Measurements from ENCODE around the gene MEST.
"Not testable (repeated sequence)": the region's sequence is repeated elsewhere in the genome, so short reads cannot be mapped to it uniquely, and the experiment has no call there.

Gene MEST

DNA sequence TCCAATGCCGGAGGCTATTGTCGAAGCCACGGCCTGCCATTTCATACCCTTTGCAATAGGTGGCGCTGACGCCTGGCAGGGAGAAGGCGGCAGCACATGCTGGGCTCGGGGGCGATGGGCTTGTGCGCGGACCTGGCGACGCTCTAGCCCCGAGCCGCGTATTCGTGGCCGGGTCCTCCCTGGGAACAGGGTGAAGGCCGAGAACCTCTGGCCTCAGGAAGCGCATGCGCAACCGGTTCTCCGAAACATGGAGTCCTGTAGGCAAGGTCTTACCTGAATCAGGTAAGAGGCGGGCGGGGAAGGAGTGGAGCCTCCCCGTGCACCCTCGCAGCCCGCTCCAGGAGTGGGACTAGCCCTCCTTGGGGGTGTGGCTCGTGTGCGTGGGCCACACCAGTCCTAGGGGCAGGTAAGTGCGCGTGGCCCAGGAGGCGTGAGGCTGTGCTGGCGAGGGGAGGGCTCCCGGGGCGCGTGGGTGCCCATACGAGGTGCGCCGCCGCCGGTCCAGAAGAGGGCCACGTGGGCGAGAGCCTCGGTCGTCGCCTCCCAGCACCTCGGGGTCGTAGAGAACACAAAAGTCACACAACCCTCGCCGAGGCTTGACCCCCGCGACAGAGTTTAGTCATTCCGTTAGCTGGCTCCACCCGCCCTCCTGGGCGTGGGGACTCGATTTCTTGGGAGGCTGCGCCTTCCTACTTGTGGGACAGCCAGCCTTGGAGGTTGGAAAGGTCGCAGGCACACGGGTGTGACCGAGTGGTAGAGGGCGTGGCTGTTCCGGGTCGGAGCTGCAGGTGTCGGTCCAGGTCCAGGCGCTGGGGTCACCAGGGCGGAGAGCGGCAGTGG, 5.6 kb upstream of the MEST start:
- DNase-seq: no peak

DNA sequence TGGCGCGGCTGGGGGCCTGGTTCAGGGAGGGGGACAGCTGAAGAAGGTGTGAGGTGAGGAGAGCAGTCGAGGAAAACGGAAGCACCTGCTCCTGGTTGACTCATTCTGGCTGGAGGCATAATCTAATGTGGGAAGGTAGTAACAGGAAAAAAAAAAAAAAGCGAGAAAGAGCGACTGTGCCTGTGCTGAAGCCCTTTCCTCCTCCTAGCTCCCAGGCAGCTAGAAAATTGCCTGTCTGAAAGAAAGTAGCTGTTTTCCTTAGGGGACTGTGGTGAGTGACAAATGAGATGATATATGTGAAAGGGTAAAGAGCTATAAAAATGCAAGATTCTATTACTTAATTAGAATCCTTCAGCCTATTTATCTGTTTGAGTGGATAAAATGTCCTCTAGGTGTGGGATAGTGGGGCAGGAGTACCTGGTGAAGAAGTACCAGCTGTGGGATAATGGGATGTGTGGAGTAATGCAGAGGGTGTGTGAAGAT, 4.9 kb upstream of the MEST start:
- DNase-seq: no peak

DNA sequence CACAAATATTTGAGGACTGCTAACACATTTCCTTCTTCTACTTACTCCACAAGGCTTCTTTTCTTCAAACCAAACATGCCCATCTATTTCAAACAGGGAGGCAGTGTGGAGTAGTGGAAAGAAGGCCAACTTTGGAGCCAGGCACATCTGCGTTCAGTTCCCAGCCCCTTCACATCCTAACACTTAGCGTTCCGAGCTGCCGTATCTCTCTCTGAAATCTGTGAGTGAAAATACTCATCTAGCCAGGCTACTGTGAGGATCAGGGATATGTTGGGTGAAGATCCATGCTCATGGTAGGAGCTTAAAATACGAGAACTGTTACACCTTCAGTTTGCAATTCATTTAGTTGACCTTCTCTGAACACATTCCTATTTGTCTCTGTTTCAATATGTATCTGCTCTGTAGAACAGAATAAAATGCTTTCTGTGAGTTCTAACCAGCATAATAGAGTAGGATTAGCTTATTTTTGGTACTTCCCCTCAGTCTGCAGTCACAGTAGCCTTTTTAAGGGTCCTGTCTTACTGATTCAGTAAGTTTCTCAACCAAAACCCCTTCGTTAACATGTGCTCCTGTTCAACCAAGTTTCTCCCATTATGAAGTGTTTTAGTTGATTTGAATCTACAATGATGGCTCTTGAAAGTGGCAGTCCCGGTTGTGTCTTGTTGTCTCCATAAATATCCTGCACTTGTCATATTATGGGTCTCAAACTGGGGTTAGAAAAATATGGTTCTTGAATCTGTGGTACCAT, 3.3 kb upstream of the MEST start:
- DNase-seq: no peak

DNA sequence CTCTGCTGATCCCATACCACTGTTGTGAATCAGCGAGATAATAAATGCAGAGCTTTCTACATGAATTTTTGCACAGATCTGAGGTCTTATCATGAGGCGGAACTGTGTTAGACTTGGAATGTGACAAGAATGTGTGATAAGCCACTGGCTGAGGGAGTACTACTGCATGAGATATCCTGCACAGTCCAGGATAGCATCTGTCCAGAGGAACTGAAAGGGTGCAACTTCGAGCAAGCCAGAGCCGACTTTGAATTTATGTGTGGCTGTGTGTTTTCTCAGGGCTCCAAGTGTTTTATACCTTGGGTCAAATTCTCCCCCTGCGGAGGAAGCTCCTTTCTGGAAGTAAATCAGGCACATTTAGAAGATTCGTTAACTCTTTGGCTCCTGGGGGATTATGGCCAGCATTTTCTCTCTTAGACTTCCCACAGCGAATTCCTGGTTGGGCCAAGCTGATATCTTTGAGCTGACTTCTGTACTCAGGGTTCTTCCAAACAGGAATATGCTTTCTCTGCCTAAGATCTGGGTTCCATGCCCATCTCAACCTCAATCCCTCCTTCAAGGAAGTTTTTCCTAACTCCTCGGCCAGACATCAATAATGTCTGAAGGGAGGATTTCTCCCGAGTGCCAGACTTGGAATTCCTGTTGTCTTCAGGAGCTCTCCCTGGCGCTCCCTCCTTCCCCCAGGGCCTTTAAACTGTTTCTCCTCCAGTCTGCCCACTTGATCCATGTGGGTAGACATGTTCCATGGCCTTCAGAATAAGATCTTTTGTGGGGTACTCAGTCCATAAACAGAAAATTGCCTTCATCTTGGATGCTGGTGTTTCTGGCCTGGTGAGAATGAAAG, 2.5 kb upstream of the MEST start:
- peak; percentile 54 for DNase-seq

DNA sequence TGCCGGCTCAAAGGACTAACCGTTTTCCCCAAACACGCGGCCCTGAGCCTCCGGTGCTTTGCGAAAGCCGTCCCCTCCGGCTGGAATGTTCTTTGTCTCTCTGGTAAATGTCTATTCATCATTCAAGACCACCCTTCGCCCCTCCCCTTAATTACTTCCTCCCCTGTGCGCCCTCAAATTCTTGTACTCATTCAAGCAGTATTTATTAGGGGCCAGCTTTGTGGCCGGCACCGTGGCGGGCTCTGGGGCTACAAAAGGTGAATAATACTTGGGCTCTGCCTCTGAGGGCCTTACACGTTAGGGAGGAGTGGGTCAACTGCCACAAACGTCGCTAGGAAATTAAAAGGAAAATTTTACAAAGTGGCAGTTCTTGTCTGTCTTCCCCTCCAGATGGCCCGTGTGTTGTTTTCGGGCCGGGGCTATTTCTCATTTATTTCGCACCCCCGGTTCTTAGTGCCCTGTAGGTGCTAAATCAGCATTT, 1.5 kb upstream of the MEST start:
- DNase-seq: no peak

DNA sequence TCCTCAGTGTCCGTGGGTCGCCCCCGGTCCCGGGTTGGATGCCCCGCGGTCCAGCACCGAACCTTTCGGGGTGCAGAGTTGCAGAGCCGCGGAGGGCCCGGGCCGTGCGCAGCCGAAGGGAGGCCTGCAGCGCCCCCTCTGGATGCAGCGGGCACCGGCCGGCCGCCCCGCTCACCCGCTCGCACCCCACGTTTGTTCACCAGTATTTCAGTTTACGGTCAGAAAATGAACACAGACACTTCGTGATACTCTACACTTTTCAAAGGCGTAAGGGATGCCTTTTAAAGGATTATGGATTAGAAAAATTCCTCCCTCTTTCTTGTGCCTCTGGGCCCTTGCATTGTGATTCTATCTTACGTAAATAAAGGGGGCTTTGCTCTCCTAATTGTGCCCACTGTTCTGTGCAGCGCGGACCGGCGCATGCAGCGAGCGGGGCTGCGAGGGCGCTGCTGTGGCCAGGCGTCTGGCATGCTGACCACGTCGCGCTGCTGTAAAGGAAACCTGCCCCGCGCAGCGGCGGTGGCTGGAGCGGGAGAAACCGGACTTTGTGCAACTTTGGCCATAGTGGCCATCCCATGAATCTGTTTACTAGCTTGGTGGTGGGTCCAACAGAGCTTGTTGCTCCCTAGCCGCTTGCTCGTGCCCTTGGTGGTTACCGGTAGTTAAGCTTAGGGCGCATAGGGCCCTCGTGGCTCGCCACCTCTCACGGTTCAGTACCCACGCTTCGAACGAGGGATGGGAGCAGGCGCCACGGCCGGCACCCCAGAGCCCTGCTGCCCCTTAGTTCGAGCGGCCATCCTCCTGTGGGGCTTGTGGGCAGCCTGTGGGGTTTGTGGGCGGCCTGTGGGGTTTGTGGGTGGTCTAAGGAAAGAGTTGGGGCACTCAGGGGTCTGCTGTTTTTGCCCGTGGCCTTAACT, 739 bp upstream of the MEST start:
- no peak for DNase-seq

DNA sequence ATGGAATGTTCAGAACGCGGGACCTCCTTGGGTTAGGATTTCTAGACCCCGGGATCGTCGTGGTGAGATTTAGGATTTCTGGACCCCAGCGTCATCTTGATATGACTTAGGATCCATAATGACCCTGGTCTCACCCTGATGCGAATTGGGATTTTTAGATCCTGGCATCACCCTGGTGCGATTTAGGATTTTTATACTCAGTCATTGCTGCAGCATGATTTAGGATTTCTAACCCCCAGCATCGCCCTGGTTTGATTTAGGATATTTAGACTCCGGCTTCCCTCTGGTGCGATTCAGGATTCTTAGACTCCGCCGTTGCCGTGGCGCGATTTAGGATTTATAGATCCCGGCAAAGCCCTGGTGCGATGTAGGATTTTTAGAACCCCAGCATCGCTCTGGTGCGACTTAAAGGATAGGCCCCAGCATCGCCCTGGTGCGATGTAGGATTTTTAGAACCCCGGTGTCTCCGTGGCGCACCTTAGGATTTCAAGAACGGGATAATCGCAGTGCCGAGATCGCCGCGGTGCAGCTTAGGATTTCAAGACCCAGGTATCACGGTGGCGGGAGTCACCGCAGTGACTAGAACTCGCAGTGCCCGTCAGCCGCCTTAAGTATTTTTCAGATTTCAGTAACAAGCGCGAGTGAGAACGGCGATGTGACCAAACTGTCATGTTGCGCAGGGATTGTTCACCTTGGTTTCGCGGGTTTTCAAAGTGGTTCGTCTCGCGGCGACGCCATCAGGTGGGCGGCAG, 814 bp downstream of the MEST start:
- DNase-seq: no peak

DNA sequence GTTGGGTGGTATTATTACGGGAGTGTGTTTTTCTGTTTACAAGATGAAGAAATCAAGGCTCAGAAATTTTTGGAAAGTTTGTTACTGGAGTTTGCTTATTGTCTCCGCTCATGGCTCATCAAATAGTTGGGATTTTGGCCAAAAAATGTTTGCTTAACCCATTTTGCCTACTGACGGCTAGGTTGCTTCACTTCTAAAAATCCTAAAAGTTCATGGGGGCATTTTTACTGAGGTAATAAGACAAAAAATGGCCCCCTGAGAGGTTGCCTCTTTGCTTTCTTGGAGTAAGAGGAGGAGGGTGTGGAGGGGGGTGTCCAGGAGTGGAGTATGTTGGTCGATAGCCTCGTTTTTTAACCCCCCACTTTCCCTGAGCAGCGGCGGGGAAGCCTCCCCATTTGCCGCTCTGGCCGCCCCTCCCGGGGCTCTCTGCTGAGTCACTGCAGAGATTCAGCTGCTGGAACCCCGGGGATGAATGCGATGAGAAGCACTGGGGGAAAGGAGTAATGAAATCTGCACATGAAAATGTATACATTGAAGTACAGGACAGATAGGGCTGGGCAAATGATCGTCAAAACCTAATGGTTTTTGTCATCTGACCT, 1.5 kb downstream of the MEST start:
- DNase-seq: no peak

DNA sequence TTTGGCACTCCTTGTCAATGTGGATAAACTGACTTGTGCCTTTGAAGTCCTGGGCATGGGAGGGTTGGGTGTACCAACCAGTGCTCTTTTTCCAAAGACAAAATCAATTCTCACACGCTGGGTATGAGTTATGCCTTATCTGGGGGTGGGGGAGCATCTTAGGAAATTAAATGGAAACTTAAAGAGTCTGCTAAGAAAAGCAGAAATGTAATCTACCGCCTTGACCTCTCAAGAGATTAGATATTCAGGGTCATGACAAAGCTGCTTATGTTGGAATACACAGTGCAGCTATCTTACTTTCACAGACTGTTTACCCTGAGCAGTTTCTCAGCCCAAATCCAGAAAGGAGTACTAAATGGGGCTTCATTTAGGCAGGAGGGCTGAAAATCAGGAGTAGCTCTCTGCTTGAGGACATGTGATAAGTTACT, 2.6 kb downstream of the MEST start:
- DNase-seq: no peak

DNA sequence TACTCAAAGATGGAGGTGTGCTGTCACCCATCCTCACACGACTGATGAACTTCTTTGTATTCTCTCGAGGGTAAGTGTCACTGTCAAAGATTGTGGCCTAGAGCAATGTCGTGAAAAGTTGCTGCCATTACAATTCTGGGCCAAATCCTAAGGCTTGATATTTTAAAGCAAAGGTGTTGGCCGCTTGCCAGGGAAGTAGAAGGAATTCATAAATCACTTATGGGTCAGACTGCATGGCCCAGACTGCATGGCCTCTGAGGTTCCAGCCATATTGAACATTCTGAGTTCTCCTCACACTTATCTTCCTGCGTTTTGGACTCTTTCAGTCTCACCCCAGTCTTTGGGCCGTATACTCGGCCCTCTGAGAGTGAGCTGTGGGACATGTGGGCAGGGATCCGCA, 8.6 kb downstream of the MEST start:
- no peak for DNase-seq

DNA sequence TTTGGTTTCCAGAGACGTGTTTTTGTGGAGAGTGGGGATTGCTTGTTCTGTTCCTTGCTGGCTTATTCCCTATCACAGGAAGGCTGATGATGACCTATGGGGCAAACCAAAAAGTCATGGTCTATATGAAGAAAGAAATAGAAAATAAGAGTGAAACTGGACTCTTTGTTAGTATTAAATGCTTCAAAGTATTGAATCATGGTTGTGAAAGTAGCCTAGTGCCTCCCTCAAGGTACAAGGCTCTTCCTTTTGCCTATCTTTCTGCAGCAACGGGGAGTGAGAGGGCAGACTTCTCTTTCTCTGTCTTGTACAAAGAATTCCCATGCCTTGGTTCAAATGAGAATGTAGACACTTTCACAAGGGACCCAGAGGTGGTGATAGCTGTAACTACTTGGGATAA, 9.0 kb downstream of the MEST start:
- no peak for DNase-seq

DNA sequence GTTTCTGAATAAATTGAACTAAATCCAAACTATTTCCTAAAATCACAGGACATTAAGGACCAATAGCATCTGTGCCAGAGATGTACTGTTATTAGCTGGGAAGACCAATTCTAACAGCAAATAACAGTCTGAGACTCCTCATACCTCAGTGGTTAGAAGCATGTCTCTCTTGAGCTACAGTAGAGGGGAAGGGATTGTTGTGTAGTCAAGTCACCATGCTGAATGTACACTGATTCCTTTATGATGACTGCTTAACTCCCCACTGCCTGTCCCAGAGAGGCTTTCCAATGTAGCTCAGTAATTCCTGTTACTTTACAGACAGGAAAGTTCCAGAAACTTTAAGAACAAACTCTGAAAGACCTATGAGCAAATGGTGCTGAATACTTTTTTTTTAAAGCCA, 13.9 kb downstream of the MEST start:
- no peak for DNase-seq

DNA sequence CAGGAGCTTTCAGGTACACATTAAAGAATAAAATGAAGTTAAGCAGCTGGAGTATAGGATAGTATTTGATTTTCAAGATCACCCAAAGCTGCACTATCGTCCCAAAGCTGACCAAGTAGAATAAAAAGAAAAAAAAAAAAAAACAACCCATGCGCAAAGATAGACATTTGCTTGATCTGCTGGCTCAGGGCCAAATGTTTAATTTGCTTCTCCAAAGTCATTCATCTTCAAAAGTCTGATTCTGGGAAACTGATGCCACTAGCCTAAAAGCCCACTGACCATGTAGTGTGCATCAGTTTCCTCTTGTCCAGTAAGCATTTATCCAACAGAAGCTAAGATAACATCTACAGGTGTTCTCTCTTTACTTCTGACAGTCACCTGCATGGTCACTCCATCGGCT, 14.5 kb downstream of the MEST start:
- DNase-seq: no peak

DNA sequence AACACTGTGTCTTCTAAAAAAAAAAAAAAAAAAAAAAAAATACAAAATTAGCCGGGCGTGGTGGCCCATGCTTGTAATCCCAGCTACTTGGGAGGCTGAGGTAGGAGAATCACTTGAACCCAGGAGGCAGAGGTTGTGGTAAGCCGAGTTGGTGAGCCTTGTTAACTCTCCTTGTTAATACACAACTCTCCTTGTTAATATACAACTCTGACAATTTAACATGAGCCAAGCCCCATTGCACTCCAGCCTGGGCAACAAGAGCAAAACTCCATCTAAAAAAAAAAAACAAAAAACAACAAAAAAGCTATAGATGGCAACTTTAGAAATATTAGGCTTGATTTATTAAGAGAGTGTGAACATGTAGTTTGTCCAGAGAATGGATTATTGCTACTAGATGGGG, 20.2 kb downstream of the MEST start:
- DNase-seq: not testable (repeated sequence)

DNA sequence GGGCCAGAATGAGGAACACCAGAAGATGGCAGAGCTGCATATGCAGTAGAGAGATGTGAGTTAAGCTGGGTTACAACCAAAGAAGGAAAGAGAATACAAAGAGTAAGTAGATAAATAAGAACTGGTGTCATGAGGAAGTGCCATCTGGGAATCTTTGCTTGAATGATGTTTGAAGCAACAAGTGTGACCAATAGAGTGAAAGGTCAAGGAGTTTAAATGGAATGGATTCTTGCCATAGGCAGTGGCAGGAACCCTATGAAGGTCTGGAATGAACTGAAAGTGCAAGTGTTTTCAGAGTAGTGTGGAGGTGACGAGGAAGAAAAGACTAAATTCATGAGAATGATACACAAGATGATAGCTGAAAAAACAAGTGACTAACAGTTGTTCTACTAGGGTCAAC, 21.6 kb downstream of the MEST start:
- no peak for DNase-seq

DNA sequence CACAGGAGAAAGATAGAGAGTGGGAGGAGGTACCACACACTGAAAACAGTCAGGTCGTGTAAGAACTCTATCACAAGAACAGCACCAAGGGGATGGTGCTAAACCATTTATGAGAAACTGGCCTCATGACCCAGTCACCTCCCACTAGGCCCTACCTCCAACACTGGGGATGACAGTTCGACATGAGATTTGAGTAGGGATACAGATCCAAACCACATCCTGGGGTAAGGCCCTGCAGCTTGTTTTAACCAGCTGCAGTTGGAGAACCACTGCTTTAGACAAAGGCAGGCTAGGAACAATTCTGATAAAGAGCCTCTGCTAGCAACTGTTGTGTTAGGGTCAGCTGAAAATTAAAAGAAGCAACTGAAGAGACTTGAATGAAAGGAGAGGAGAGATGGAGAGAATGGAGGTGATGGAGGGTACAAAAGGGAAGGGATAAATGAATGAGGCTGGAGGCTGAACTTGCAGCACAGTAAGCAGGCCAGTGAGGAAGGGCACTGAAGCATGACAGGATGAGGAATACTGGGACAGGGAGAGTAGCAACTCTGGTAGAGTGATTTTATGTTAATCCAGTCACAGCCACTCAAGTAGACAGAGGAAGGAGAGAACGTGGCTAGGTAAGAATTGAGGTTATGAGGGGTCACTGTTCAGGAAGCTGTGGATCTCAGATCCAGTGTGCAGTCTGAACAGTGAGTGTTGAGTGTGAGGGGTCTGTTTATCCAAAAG, 23.6 kb downstream of the MEST start:
- peak; percentile 38 for DNase-seq

DNA sequence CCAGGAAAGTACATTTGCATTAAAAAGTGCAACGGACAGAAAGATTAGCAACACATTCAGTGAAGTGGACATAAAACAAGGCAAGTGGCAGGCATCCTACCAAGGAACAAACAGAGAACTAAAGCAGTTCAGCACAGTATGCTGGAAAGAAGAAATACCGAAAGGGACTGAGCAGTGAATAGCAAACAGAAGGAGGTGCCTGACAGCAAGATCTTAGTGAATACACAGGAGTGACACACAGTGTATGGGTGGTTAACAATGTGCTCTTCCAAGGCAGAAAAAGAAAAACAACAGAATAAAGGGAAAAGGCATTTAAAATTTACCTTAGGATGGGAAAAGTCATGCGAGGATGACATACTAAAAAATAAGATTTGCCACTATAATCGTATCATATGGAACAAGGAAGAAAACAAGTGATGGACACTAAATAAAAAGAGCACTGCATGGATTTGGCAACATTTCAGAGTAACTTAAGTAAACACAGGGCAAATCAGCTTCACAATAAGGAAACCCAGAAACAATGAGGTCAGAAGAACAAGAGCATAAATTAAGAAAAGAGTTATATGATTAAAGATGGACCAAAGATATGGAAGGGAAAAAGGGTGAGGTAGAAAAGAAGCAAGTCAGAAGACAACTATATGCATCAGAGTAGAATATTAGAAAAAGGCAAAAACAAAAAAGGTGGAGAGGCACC, 29.5 kb downstream of the MEST start:
- DNase-seq: no peak

DNA sequence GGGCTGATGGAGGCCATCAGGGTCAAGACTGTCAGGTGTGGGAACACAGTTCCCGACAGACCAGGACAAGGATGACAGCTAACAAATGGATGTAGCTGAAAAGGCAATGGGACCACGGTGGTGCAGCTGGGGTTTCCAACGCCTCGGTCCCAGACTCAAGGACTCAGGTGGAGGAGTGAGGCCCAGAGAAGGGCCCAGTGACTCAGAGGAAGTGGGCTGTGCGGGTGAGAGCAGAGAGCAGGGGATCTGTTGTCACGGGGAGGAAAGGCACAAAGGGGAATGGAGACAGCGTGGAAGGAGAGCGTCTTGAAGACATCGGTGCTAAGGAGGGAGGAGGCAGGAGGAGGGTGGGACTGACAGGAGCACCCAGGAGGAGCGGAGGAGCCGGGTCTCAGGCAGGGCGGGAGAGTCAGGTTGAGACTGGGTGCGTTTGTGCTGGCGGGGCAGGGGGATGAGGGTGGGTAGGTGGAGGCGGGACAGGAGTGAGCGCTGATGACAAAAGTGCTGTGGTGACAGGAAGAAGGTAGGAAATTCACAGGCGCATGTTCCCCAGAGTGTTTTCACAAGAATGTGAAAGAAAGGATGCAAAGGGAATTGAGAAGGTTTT, 31.7 kb downstream of the MEST start:
- DNase-seq: not testable (repeated sequence)

DNA sequence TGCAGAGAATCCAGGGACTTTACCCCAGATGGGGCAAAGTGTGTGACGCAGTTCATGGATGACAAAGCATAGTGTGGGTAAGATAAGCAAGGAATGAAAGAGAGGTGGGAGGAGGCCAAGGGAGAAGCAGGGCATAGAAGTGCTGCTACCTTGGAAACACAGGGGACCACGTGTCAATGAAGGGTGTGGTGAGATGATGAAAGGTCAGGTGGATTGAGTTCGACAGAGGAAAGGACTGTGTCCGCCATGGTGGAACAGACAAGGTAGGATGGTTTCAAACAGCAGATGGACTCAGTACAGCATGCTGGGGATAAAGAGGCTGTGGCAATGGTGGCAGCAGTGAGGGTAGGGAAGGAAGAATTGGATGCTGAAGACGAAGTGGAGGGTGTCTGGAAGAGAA, 32.7 kb downstream of the MEST start:
- no peak for DNase-seq
